PFSK-1 (cell line): ENCODE data around the gene MAT2A.
A peak's percentile ranks its signal among the peaks of the same experiment; 100 is the strongest.

Experiments
- FOXP2 ChIP-seq: optimal IDR thresholded peaks from 2 replicates; pipeline ENCODE3; 2011; ENCODE audit warnings: borderline replicate concordance, control low read depth, inconsistent platforms; ENCODE audit not compliant: insufficient read depth; ENCODE audit errors: extremely low read length, extremely low read depth
- POLR2AphosphoS5 ChIP-seq: IDR thresholded peaks from 2 replicates; pipeline ENCODE4 v1.6.1; 2012; ENCODE audit warnings: low read depth, mild to moderate bottlenecking, control low read depth, low read length, moderate library complexity
- REST ChIP-seq, 2 experiments: IDR thresholded peaks; 2 replicates each; pipeline versions ENCODE4 v1.6.1 to v1.8.0; 2011 to 2012; ENCODE audit warnings: low read depth in 2 of 2, low read length in 2 of 2, control low read depth in 1 of 2, inconsistent platforms in 1 of 2, mild to moderate bottlenecking in 1 of 2, moderate library complexity in 1 of 2; ENCODE audit not compliant: insufficient read depth in 1 of 2
- SIN3A ChIP-seq: IDR thresholded peaks from 2 replicates; pipeline ENCODE4 v1.6.1; 2012; ENCODE audit warnings: mild to moderate bottlenecking, low read length, moderate library complexity, borderline replicate concordance; ENCODE audit not compliant: insufficient read depth
- TAF1 ChIP-seq: IDR thresholded peaks from 2 replicates; pipeline ENCODE4 v1.6.1; 2012; ENCODE audit warnings: low read length, control low read depth, borderline replicate concordance; ENCODE audit not compliant: insufficient read depth

Gene MAT2A

DNA sequence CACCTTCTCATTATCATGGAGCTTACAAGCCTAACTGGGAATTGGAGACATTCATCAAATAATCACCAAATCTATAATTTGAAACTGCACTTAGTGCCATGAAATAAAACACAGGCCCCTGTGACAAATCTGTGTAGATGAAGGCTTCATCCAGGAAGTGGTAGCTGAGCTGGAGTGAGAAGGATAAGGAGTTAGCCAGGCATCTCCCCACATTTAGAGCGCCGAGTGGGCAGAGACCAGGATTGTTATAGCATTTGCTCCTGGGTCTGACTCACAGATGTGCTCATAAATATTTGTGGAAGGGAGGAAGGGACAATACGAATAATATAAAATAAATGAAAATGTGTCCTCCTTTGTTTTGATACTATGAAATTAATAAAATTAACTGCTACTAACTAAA lies 2.5 kb upstream of the MAT2A start:
- TF ChIP-seq SIN3A: no peak
- TF ChIP-seq FOXP2: no peak
- TF ChIP-seq TAF1: no peak
- TF ChIP-seq POLR2AphosphoS5: no peak
- no peak for TF ChIP-seq REST (IDR thresholded peaks at IDR 0.05; ENCODE audit: insufficient read depth in 1 of 2, low read depth in 2 of 2, low read length in 2 of 2)

GRCh38 chr2:85537600-85538506 lies 1.1 kb upstream of the MAT2A start:
- 0 out of 2 replicates have a peak, but pooled peaks have one; percentile 29 for TF ChIP-seq SIN3A
- peak; percentile 56; the same call in 1 of the 2 replicates for TF ChIP-seq TAF1
- no peak for TF ChIP-seq FOXP2
- peak in 1 of 2 experiments; percentile 33; a peak in 1 of 4 replicates for TF ChIP-seq REST (IDR thresholded peaks at IDR 0.05; ENCODE audit: insufficient read depth in 1 of 2, low read depth in 2 of 2, low read length in 2 of 2)
- no peak for TF ChIP-seq POLR2AphosphoS5

- TF ChIP-seq TAF1 (no peak), SIN3A (peak; percentile 47; the same call in 1 of the 2 replicates)
Observed at GRCh38 chr2:85539361-85540132, 579 bp downstream of the MAT2A start.

GRCh38 chr2:85540133-85540648 lies 1.2 kb downstream of the MAT2A start:
- TF ChIP-seq TAF1: no peak
- peak; percentile 19; the same call in 1 of the 2 replicates for TF ChIP-seq POLR2AphosphoS5
- no peak for TF ChIP-seq FOXP2
- no peak for TF ChIP-seq REST (IDR thresholded peaks at IDR 0.05; ENCODE audit: insufficient read depth in 1 of 2, low read depth in 2 of 2, low read length in 2 of 2)
- TF ChIP-seq SIN3A: peak; percentile 18; the same call in 1 of the 2 replicates

DNA sequence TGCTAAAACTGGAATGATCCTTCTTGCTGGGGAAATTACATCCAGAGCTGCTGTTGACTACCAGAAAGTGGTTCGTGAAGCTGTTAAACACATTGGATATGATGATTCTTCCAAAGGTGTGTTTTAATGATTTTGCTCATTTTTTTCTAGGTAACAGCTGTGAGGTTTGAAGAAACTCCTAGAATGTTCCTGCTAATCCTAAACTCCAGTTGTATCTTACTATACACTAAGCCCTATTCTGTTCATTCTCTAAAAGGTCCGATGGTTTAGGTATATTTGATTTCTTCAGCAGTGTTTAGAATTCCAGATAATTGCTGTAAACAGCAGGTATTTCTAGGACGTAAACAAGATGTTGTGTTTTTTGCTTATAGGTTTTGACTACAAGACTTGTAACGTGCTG lies 2.3 kb downstream of the MAT2A start:
- TF ChIP-seq TAF1: no peak
- TF ChIP-seq REST (IDR thresholded peaks at IDR 0.05; ENCODE audit: insufficient read depth in 1 of 2, low read depth in 2 of 2, low read length in 2 of 2): no peak
- TF ChIP-seq SIN3A: no peak
- no peak for TF ChIP-seq FOXP2
- TF ChIP-seq POLR2AphosphoS5: no peak; the same call in 1 of the 2 replicates
